PFSK-1 (cell line): ENCODE data around the gene SH3BP1.
A peak's percentile ranks its signal among the peaks of the same experiment; 100 is the strongest.

Experiments used
- FOXP2 ChIP-seq: optimal IDR thresholded peaks from 2 replicates; pipeline ENCODE3; 2011; ENCODE audit warnings: borderline replicate concordance, control low read depth, inconsistent platforms; ENCODE audit not compliant: insufficient read depth; ENCODE audit errors: extremely low read length, extremely low read depth
- POLR2AphosphoS5 ChIP-seq: IDR thresholded peaks from 2 replicates; pipeline ENCODE4 v1.6.1; 2012; ENCODE audit warnings: low read depth, mild to moderate bottlenecking, control low read depth, low read length, moderate library complexity
- REST ChIP-seq, 2 experiments: IDR thresholded peaks; 2 replicates each; pipeline versions ENCODE4 v1.6.1 to v1.8.0; 2011 to 2012; ENCODE audit warnings: low read depth in 2 of 2, low read length in 2 of 2, control low read depth in 1 of 2, inconsistent platforms in 1 of 2, mild to moderate bottlenecking in 1 of 2, moderate library complexity in 1 of 2; ENCODE audit not compliant: insufficient read depth in 1 of 2
- SIN3A ChIP-seq: IDR thresholded peaks from 2 replicates; pipeline ENCODE4 v1.6.1; 2012; ENCODE audit warnings: mild to moderate bottlenecking, low read length, moderate library complexity, borderline replicate concordance; ENCODE audit not compliant: insufficient read depth
- TAF1 ChIP-seq: IDR thresholded peaks from 2 replicates; pipeline ENCODE4 v1.6.1; 2012; ENCODE audit warnings: low read length, control low read depth, borderline replicate concordance; ENCODE audit not compliant: insufficient read depth

Gene SH3BP1

GRCh38 chr22:37684803-37685615 is 45.5 kb downstream of the SH3BP1 start:
- TF ChIP-seq SIN3A (no peak), TAF1 (no peak), POLR2AphosphoS5 (no peak), REST (IDR thresholded peaks at IDR 0.05; ENCODE audit: insufficient read depth in 1 of 2, low read depth in 2 of 2, low read length in 2 of 2) (no peak), FOXP2 (no peak)

- TF ChIP-seq SIN3A (no peak), POLR2AphosphoS5 (peak; percentile 65; the same call in 1 of the 2 replicates), FOXP2 (no peak), REST (IDR thresholded peaks at IDR 0.05; ENCODE audit: insufficient read depth in 1 of 2, low read depth in 2 of 2, low read length in 2 of 2) (no peak), TAF1 (0 out of 2 replicates have a peak, but pooled peaks have one; percentile 48)
Measured at GRCh38 chr22:37686002-37686982, 46.8 kb downstream of the SH3BP1 start, which contains the start of gene NOL12. Gene NOL12 (plus strand): TSS chr22:37686343. CDS start chr22:37686393, 50 bp downstream.

GRCh38 chr22:37690407-37690806 is 50.9 kb downstream of the SH3BP1 start:
- TF ChIP-seq SIN3A (no peak), POLR2AphosphoS5 (no peak), REST (IDR thresholded peaks at IDR 0.05; ENCODE audit: insufficient read depth in 1 of 2, low read depth in 2 of 2, low read length in 2 of 2) (no peak), FOXP2 (no peak), TAF1 (no peak)

GRCh38 chr22:37690901-37691504 is 51.5 kb downstream of the SH3BP1 start:
- no peak for TF ChIP-seq SIN3A
- no peak for TF ChIP-seq FOXP2
- no peak for TF ChIP-seq POLR2AphosphoS5
- no peak for TF ChIP-seq REST (IDR thresholded peaks at IDR 0.05; ENCODE audit: insufficient read depth in 1 of 2, low read depth in 2 of 2, low read length in 2 of 2)
- no peak for TF ChIP-seq TAF1
